AG10803 (cell line): ENCODE measurements around the gene SLC22A15.
"Not testable (repeated sequence)": the region's sequence is repeated elsewhere in the genome, so short reads cannot be mapped to it uniquely, and the experiment has no call there.

Experiments used
- DNase-seq: peaks from one replicate; pipeline ENCODE4 v3.0.0; 2010; ENCODE audit warnings: low read depth
- H3K4me3 ChIP-seq: 2 replicates; pipeline ENCODE4 v1.5.1; 2011; ENCODE audit warnings: mild to moderate bottlenecking, low read length, control low read depth
- CTCF ChIP-seq: conservative IDR thresholded peaks from 2 replicates; pipeline ENCODE4 v1.5.1; 2011; ENCODE audit warnings: mild to moderate bottlenecking, low read length, control low read depth, inconsistent platforms

SLC22A15 gene

GRCh38 chr1:115951560-115951959 lies 24.8 kb upstream of the SLC22A15 start:
- no peak for DNase-seq
- TF ChIP-seq CTCF = no peak

GRCh38 chr1:115952547-115952946 lies 23.8 kb upstream of the SLC22A15 start:
- no peak for TF ChIP-seq CTCF
- H3K4me3 ChIP-seq = no peak overlapping the region
- DNase-seq = no peak

More at GRCh38 chr1:115951560-115951959, 24.8 kb upstream of the SLC22A15 start:
- no peak overlapping the region for H3K4me3 ChIP-seq

GRCh38 chr1:115953180-115953579 lies 23.1 kb upstream of the SLC22A15 start:
- no peak for TF ChIP-seq CTCF
- H3K4me3 ChIP-seq = no peak overlapping the region
- no peak for DNase-seq

GRCh38 chr1:115954684-115955083 lies 21.6 kb upstream of the SLC22A15 start:
- DNase-seq = no peak
- H3K4me3 ChIP-seq = no peak overlapping the region
- no peak for TF ChIP-seq CTCF

DNA sequence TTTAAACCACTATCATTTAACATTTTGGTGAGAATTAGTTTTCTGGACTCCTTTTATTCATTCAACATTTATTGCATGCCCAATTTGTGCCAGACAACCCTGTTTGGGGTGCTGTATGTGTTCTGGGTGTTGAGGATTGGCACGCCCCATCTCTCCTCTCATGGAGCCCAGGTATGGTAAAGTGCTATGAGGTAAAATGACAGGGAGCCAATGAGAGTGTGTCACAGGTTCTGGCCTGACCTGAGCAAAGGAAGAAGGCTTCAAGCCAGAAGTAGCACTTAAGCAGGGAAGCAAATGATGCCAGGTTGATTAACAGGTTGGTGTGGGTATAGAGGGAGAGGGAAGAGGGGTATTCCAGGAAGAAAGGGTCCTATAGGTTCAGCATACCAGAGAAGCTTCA lies 21.1 kb upstream of the SLC22A15 start:
- DNase-seq = no peak
- no peak overlapping the region for H3K4me3 ChIP-seq
- TF ChIP-seq CTCF = no peak

DNA sequence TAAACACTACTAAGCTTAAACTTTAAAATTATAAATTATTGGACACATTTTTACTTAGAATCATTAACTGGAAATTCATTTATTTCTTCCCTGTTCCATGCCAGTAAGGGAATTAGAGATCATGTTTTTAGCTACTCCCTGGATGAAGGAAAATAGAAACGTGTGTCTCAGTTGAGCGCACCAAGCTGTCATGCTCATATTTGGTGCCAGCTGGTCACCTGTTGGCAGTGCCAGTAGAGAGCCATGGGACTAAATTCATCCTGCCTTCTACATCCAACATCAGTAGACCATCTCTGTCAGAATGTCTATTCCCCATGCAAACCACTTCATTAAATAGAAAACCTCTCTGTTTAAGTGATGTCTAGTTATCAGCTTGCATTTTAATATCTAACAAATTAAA lies 17.4 kb upstream of the SLC22A15 start:
- H3K4me3 ChIP-seq = no peak overlapping the region
- no peak for TF ChIP-seq CTCF

DNA sequence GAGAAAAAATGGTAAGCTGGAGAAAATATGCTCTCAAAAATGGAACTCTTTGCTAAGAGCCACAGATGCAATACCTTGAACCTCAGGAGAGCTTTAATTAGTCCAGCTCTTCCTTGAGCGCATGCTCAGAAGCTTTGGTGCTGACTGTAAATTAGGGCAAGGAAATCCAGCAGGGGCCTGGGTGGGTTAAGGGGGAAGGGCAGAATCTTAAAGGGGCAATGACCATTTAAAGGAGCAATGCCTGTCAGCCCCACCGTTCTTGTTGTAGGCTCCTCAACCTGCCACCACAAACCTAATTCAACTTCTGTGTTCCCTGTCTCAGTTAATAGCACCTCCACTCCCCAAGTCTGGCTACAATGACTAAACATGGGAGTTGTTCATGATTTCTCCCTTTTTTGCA lies 6.8 kb upstream of the SLC22A15 start:
- no peak for TF ChIP-seq CTCF
- H3K4me3 ChIP-seq = no peak overlapping the region
- no peak for DNase-seq

More for the DNA sequence above, 17.4 kb upstream of the SLC22A15 start:
- no peak for DNase-seq

GRCh38 chr1:115971778-115972177 lies 4.5 kb upstream of the SLC22A15 start:
- DNase-seq, H3K4me3 ChIP-seq: not testable (repeated sequence)
